Ectodermal cell (in vitro differentiated cells): ENCODE measurements around the gene CCDC24.

ENCODE experiments used
- H3K27ac ChIP-seq: 2 replicates; pipeline ENCODE4 v1.7.0; 2013; ENCODE audit warnings: mild to moderate bottlenecking, low read depth, low read length; ENCODE audit not compliant: insufficient read depth, poor library complexity, severe bottlenecking
- H3K27me3 ChIP-seq: 2 replicates; pipeline ENCODE4 v1.7.0; 2013; ENCODE audit warnings: mild to moderate bottlenecking, low read length; ENCODE audit not compliant: insufficient read depth, control insufficient read depth, poor library complexity, severe bottlenecking
- H3K36me3 ChIP-seq: one replicate; pipeline ENCODE4 v1.7.0; 2013; ENCODE audit warnings: low read length; ENCODE audit not compliant: control insufficient read depth, insufficient read depth
- H3K4me1 ChIP-seq: one replicate; pipeline ENCODE4 v1.7.0; 2013; ENCODE audit warnings: low read length; ENCODE audit not compliant: control insufficient read depth, insufficient read depth
- H3K4me3 ChIP-seq: 2 replicates; pipeline ENCODE4 v1.7.0; 2013; ENCODE audit warnings: low read depth, low read length, control low read depth; ENCODE audit not compliant: insufficient read depth
- H3K9me3 ChIP-seq: 2 replicates; pipeline ENCODE4 v1.7.0; 2013; ENCODE audit warnings: mild to moderate bottlenecking, low read length, moderate library complexity; ENCODE audit not compliant: control insufficient read depth
- WGBS, 2 experiments: methylation state at CpG; one replicate each; pipeline ENCODE4 v1.1.7; 2013; ENCODE audit warnings: missing lambda C conversion rate in 2 of 2; 5-methylcytosine and 5-hydroxymethylcytosine counted together

The CCDC24 gene

DNA sequence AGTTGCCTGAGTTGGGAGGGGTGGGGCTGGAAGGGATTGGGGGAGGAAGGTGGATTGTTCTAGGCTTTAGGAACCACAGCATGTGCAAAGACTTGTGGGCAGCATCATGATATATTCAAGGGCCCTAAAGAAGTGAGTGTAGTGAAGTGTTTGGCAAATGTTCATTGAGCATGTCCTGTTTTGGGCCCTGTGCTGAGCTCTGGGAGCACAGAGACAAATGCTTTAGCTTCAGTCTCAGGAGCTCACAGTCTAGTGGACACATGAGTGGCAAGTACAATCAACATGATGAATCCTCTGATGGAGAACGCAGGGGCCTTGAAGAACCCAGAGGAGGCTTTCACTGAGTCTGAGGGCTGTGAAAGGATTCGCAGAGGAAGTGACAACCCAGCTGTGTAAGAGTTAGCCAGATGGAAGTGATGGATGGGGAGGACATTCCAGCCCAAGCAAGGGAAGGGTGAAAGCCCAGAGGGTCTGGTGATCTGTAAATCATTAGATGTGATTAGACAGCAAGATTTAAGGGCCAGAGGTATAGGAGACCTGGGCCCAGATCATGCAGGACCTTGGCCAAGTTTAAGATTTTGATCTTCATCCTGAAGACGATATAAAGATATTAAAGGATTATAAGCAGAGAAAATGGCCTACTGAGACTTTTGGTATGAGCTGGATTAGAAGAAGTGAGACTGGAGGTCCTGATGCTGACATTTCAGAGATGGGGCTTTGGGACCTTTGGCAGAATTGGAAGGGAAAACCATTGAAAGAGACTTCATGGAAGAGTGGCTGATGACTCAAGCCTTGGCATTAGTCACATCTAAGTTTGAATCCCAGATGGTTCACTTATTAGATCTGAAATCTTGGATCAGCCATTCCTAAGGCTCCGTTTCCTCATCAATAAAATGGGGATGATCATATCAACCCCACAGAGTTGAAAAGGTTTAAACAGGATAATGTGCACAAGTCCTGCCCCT is 40.1 kb upstream of the CCDC24 start:
- Histone ChIP-seq H3K27me3 (no peaks in the 10 kb centered on the region), H3K4me1 (peaks cover 13% of the 10 kb centered on the region)
- 93 to 95% methylated on average over 4 of the region's 4 CpGs for WGBS, 2 experiments

DNA sequence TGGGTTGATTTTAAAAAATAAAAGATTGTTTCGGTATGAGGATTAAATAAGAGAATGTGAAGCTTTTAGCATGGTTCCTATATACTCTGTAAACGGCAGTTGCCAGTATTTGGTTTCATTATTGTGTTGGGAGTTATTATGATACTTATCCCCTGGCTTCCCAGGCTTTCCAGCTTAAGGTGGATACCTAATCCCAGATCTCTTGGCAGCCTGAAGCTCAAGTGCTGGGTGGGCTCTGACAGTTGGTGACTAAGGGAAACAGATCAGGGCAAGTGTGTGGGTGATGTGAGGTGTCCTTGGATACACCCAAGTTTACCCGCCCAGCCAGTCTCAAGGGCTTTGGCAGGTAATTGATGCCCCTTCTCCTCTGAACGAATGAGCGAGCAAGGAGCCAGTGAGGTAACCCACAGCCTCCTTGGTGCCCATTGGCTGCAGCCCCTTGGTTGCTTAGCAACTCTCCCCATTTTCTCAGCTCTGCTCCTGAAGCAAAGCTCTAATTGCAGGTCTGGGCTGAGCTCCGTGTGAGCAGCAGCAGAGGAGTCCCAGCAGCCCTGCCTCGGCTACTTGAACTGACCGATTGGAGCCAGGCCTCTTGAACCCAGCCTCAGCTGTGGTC is 38.6 kb upstream of the CCDC24 start:
- Histone ChIP-seq H3K36me3 (peaks cover 5% of the 10 kb centered on the region), H3K4me1 (peaks cover 7% of the 10 kb centered on the region), H3K27ac (no peak overlapping the region), H3K27me3 (no peaks in the 10 kb centered on the region), H3K9me3 (no peaks in the 10 kb centered on the region), H3K4me3 (no peak overlapping the region)
- 49 to 55% methylated on average over 8 of the region's 8 CpGs for WGBS, 2 experiments

More for the DNA sequence above, 40.1 kb upstream of the CCDC24 start:
- no peak overlapping the region for H3K4me3 ChIP-seq
- H3K27ac ChIP-seq: no peak overlapping the region
- no peaks in the 10 kb centered on the region for H3K9me3 ChIP-seq
- no peaks in the 10 kb centered on the region for H3K36me3 ChIP-seq

DNA sequence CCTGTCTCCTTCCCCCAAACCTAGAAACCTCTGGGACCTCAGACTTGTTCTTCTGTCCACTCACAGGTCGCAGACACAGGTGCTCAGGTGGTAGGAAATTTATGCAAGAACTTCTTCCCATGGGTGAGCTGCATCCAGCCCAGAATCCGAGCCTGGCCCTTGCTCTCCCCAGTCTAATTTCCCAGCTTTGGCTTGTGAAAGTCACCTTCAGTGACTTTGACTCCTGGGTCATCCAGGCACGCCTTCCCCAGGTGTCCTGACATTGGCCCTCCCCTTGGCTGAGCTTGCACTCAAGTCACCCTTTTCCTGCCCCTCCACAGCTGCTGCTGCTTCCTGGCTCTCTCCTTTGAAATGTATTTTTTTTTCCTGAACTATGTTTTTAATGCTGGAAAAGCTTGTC is 38.0 kb upstream of the CCDC24 start:
- H3K4me1 ChIP-seq: peaks cover 6% of the 10 kb centered on the region
- H3K36me3 ChIP-seq: peaks cover 5% of the 10 kb centered on the region
- no peaks in the 10 kb centered on the region for H3K9me3 ChIP-seq
- WGBS, 2 experiments: 91 to 92% methylated on average over 3 of the region's 3 CpGs
- no peak overlapping the region for H3K27ac ChIP-seq
- H3K4me3 ChIP-seq: no peak overlapping the region
- no peaks in the 10 kb centered on the region for H3K27me3 ChIP-seq

DNA sequence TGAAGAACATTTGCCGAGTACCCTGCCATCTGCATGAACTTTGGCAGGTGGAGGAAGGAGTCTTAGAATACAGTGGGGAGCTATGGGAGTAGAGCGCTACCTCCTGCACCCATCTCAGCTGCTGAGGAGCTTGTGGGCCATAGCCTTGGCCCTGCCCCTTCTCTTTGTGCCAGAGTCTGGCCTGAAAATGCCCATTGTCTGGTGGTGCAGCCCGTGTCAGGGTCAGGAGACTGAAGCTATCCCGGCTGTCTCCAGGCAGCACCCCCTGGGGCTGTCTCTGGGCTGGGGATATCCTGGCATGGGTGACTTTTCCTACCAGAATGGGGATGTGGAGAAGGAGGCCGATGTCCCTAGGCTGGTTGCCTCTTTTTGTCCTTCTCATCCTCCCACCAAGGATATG is 37.4 kb upstream of the CCDC24 start:
- WGBS, 2 experiments: 89 to 92% methylated on average over 5 of the region's 5 CpGs
- no peaks in the 10 kb centered on the region for H3K27me3 ChIP-seq
- no peak overlapping the region for H3K27ac ChIP-seq
- no peak overlapping the region for H3K4me3 ChIP-seq
- peaks cover 6% of the 10 kb centered on the region for H3K4me1 ChIP-seq
- peaks cover 10% of the 10 kb centered on the region for H3K36me3 ChIP-seq
- H3K9me3 ChIP-seq: no peaks in the 10 kb centered on the region

DNA sequence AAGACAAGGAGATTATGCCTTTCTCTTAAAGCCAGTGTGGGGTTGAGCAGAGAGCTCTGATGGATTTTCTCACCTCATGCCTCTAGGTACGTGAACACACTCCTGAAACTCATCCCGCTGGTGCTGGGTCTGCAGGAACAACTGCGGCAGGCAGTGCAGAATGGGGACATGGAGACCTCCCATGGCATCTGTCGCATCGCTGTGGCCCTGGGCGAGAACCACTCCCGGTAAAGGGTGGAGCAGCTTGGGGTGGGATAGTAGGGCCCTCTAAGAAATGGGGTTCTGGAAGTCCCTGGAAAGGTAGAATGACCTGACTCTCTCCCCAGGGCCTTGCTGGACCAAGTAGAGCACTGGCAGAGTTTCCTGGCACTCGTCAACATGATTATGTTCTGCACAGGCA is 35.2 kb upstream of the CCDC24 start:
- Histone ChIP-seq H3K4me1 (peaks cover 6% of the 10 kb centered on the region), H3K9me3 (no peaks in the 10 kb centered on the region), H3K36me3 (peaks cover 10% of the 10 kb centered on the region), H3K27ac (no peak overlapping the region), H3K4me3 (no peak overlapping the region), H3K27me3 (no peaks in the 10 kb centered on the region)
- 94 to 95% methylated on average over 8 of the region's 8 CpGs for WGBS, 2 experiments

DNA sequence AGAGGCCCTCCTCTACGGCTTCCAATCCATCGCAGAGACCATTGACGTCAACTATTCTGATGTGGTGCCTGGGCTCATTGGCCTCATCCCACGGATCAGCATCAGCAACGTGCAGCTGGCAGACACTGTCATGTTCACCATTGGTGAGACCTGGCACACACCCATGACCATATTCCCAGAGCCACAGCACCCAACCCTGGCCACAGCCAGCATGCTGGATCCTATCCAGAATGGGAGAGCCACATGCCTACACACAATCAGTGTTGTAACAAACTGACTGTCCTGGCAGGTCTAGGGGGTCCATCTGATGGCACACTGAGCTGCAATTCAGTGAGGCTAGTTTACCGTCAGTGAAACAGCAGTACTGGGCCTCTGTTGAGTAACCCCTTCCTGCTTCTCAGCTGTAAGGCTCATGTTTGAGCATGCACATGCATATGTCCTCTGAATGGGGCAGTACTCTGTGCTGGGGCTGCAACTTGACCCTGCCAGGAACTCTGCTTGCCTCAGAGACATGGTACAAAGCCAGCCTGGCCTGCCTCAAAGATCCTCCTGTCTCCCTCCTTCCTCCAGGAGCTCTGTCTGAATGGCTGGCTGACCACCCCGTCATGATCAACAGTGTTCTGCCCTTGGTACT is 33.9 kb upstream of the CCDC24 start:
- Histone ChIP-seq H3K27ac (no peak overlapping the region), H3K4me3 (no peak overlapping the region), H3K27me3 (no peaks in the 10 kb centered on the region), H3K4me1 (peaks cover 6% of the 10 kb centered on the region), H3K9me3 (no peaks in the 10 kb centered on the region), H3K36me3 (peaks cover 10% of the 10 kb centered on the region)
- 93 to 94% methylated on average over 7 of the region's 7 CpGs for WGBS, 2 experiments

DNA sequence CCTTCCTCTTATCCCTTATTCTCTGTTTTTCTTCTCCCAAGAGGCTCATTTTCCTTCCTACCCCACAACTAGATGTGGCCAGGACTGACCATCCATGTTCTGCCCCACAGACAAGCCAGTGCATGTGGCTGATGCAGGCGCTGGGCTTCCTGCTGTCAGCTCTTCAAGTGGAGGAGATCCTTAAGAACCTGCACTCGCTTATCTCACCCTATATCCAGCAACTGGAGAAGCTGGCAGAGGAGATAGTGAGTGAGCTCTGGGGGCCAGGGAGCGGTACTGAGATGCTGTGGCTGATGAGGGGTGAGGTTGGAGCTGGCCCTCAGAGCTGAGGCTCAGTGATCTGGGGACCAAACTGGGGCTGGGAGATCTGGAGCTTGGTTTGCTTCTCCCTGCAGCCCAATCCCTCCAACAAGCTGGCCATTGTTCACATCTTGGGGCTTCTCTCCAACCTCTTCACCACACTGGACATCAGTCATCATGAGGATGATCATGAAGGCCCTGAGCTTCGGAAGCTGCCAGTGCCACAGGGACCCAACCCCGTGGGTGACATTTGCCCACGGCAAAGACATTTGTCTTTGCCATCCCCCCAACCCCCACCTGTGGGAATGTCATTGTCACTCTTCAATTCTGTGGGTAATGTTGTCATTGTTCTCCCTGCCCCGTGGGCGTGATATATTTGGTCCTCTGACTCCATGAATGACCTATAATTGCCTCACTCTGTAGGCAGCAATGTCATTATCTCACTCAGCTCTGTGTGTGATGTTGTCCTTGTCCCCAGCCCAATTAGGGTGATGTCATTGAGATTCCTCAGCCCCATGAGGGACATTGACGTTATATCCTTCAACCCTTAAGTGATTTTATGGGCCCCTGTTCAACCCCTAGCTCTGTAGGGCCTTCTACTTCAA is 32.8 kb upstream of the CCDC24 start:
- Histone ChIP-seq H3K27me3 (no peaks in the 10 kb centered on the region), H3K9me3 (no peaks in the 10 kb centered on the region), H3K4me1 (peaks cover under 1% of the 10 kb centered on the region), H3K4me3 (no peak overlapping the region), H3K27ac (no peak overlapping the region), H3K36me3 (peaks cover 10% of the 10 kb centered on the region)
- WGBS, 2 experiments: 92 to 94% methylated on average over 9 of the region's 9 CpGs

DNA sequence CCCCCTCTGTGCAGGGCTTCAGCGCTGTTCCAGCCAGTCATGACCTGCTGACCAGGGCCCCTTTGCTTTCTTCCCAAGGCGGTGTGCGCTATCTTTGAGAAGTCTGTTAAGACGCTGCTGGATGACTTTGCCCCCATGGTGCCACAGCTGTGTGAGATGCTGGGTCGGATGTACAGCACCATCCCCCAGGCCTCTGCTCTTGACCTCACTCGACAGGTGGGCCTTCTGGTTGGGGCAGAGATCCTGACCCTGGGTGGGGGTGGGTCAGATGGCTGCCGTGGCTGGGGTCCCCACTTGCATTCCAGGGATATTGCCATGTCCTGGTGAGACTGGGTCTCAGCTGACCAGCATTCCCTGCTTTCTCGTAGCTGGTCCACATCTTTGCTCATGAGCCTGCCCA is 30.6 kb upstream of the CCDC24 start:
- no peaks in the 10 kb centered on the region for H3K27me3 ChIP-seq
- no peak overlapping the region for H3K4me3 ChIP-seq
- WGBS, 2 experiments: 94 to 95% methylated on average over 8 of the region's 8 CpGs
- H3K27ac ChIP-seq: no peak overlapping the region
- no peaks in the 10 kb centered on the region for H3K9me3 ChIP-seq
- H3K4me1 ChIP-seq: no peaks in the 10 kb centered on the region
- peaks cover 10% of the 10 kb centered on the region for H3K36me3 ChIP-seq

DNA sequence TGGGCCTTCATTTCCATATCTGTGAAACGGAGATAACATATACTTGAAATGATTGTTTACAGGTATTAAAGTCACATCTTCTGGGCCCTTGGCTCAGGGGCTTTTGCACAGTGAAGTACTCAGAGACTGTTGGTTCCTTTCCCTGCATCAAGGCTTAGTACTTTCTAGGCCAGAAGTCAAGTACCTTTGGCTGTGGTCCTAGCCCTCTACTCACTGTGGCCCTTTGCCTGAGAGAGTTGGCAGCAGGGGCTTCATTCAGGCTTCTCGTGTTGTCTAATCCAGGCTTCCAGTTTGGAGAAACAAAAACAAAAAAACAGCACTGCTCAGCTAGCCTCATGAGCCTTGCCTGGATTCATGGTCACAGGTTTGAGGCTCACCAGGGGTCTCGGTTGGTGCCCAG is 29.7 kb upstream of the CCDC24 start:
- Histone ChIP-seq H3K27me3 (no peaks in the 10 kb centered on the region), H3K4me1 (no peaks in the 10 kb centered on the region), H3K4me3 (no peak overlapping the region), H3K27ac (no peak overlapping the region), H3K9me3 (no peaks in the 10 kb centered on the region), H3K36me3 (peaks cover 10% of the 10 kb centered on the region)
- WGBS, 2 experiments: 93 to 96% methylated on average over 3 of the region's 3 CpGs
